H1 (cell line): ENCODE results near the gene MED13. TPM values are rescaled to one million over a fixed set of nuclear protein-coding genes. Genes with fewer than 3 reads are reported as not detected.

Source experiments
- polyA plus RNA-seq, 7 experiments: library from polyadenylated mRNA; depleted of rRNA in 3 of 7; stranded (reverse) in 5 of 7; unstranded in 2 of 7; fragments of >200 nt in 5 of 7; fragments of 200-250 nt in 2 of 7; gene quantifications; 1 replicate in 5 of 7; 2 replicates in 1 of 7; 4 replicates in 1 of 7; pipeline versions ENCODE4 v1.2.1 to v1.2.3, GENCODE V29; 2011 to 2013; ENCODE audit warnings: missing spikeins in 2 of 7, mixed read lengths in 2 of 7
- total RNA-seq: library from RNA; stranded (reverse); fragmentation: NEBNext Ultra II Directional; extraction: Animal tissue kit (Norgen Biotek cat#: 25700); gene quantifications from 2 replicates; pipeline ENCODE4 v1.2.1, GENCODE V29; 2021
- TF ChIP-seq, protein P1 (sequence below), 3 experiments: IDR thresholded peaks; 1 replicate in 2 of 3; 2 replicates in 1 of 3; pipeline versions ENCODE4 v1.5.1 to v1.6.1; 2011; ENCODE audit warnings: low read length in 3 of 3, mild to moderate bottlenecking in 3 of 3, inconsistent platforms in 2 of 3, low read depth in 1 of 3, moderate library complexity in 1 of 3; ENCODE audit not compliant: insufficient read depth in 1 of 3; ENCODE audit errors: control extremely low read depth in 1 of 3

Gene MED13
- total and polyA plus RNA-seq, 2 of the 8 experiments (the other 6 are each of a cell fraction or from before 2014, with no cell fraction given): 11.3 to 44.8 TPM

DNA sequence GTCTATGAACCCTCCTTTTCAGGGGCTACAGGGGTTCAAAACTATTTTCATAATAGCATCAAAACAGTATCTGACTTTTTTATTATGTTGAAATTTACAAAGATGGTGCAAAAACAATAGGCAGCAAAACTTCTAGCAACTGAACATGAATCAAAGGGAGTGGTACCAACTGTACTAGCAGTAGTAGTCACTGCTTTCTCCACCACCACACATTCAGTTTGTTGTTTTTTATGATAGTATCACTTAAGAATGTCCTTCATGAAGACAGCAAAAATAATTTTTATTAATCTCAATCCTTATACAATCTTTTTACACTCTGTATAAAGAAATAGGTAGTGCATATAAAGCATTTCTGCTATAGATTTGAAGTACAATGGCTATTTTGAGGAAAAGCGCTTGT lies 47.6 kb downstream of the MED13 start (continued):
- TF ChIP-seq, protein P1, sequence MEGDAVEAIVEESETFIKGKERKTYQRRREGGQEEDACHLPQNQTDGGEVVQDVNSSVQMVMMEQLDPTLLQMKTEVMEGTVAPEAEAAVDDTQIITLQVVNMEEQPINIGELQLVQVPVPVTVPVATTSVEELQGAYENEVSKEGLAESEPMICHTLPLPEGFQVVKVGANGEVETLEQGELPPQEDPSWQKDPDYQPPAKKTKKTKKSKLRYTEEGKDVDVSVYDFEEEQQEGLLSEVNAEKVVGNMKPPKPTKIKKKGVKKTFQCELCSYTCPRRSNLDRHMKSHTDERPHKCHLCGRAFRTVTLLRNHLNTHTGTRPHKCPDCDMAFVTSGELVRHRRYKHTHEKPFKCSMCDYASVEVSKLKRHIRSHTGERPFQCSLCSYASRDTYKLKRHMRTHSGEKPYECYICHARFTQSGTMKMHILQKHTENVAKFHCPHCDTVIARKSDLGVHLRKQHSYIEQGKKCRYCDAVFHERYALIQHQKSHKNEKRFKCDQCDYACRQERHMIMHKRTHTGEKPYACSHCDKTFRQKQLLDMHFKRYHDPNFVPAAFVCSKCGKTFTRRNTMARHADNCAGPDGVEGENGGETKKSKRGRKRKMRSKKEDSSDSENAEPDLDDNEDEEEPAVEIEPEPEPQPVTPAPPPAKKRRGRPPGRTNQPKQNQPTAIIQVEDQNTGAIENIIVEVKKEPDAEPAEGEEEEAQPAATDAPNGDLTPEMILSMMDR (IDR thresholded peaks at IDR 0.05; ENCODE audit: control extremely low read depth in 1 of 3, insufficient read depth in 1 of 3, low read depth in 1 of 3, low read length in 3 of 3): no peak
